Astrocyte (in vitro differentiated cells and primary cell): Measurements from ENCODE around the gene RCOR1. TPM values are rescaled to one million over a fixed set of nuclear protein-coding genes. Genes with fewer than 3 reads are reported as not detected.
A peak's percentile ranks its signal among the peaks of the same experiment; 100 is the strongest.

Experiments used
- DNase-seq: peaks from one replicate; pipeline ENCODE4 v3.0.0-alpha.2; 2010; ENCODE audit warnings: low read depth
- FAIRE-seq: peaks from 2 replicates; lab custom pipeline; 2011; peaks lifted over from hg19 to GRCh38; lab: Jason Lieb, UNC
- H2AFZ ChIP-seq: 2 replicates; pipeline ENCODE4 v1.6.0; 2012; ENCODE audit warnings: low read depth, low read length, inconsistent platforms
- H3K27ac ChIP-seq: 2 replicates; pipeline ENCODE4 v1.5.1; 2011; ENCODE audit warnings: low read depth, low read length, inconsistent platforms
- H3K27me3 ChIP-seq: 2 replicates; pipeline ENCODE4 v1.6.0; 2011; ENCODE audit warnings: low read length, inconsistent platforms; ENCODE audit not compliant: insufficient read depth
- H3K36me3 ChIP-seq: 2 replicates; pipeline ENCODE4 v1.5.1; 2011; ENCODE audit warnings: low read length, inconsistent platforms; ENCODE audit not compliant: insufficient read depth
- H3K4me1 ChIP-seq: 2 replicates; pipeline ENCODE4 v1.5.1; 2011; ENCODE audit warnings: low read length, inconsistent platforms; ENCODE audit not compliant: insufficient read depth
- H3K4me2 ChIP-seq: 2 replicates; pipeline ENCODE4 v1.6.0; 2012; ENCODE audit warnings: low read length, inconsistent platforms
- H3K4me3 ChIP-seq: 2 replicates; pipeline ENCODE4 v1.5.1; 2011; ENCODE audit warnings: low read depth, mild to moderate bottlenecking, low read length, inconsistent platforms; ENCODE audit not compliant: insufficient read depth
- H3K79me2 ChIP-seq: 2 replicates; pipeline ENCODE4 v1.6.0; 2012; ENCODE audit warnings: mild to moderate bottlenecking, low read length, inconsistent platforms; ENCODE audit not compliant: insufficient read depth
- H3K9ac ChIP-seq: 2 replicates; pipeline ENCODE4 v1.6.0; 2012; ENCODE audit warnings: mild to moderate bottlenecking, low read length, inconsistent platforms
- H3K9me3 ChIP-seq: 2 replicates; pipeline ENCODE4 v1.5.1; 2012; ENCODE audit warnings: low read depth, mild to moderate bottlenecking, low read length, inconsistent platforms; ENCODE audit not compliant: insufficient read depth
- H4K20me1 ChIP-seq: 2 replicates; pipeline ENCODE4 v1.6.0; 2012; ENCODE audit warnings: low read length, inconsistent platforms; ENCODE audit not compliant: insufficient read depth
- H3K27ac Mint-ChIP-seq: one replicate; pipeline ENCODE4 v1.8.0; 2021; ENCODE audit warnings: mild to moderate bottlenecking, mixed read lengths; ENCODE audit not compliant: unreplicated experiment
- H3K27me3 Mint-ChIP-seq: one replicate; pipeline ENCODE4 v1.8.0; 2021; ENCODE audit warnings: low read depth, mixed read lengths; ENCODE audit not compliant: unreplicated experiment
- H3K36me3 Mint-ChIP-seq: one replicate; pipeline ENCODE4 v1.8.0; 2021; ENCODE audit warnings: low read depth, mixed read lengths; ENCODE audit not compliant: unreplicated experiment
- H3K4me1 Mint-ChIP-seq: one replicate; pipeline ENCODE4 v1.8.0; 2021; ENCODE audit warnings: low read depth, mixed read lengths; ENCODE audit not compliant: unreplicated experiment
- H3K4me3 Mint-ChIP-seq: one replicate; pipeline ENCODE4 v1.8.0; 2021; ENCODE audit warnings: mild to moderate bottlenecking, moderate library complexity, mixed read lengths; ENCODE audit not compliant: unreplicated experiment
- H3K9me3 Mint-ChIP-seq: one replicate; pipeline ENCODE4 v1.8.0; 2021; ENCODE audit warnings: mild to moderate bottlenecking, mixed read lengths; ENCODE audit not compliant: unreplicated experiment
- EZH2 ChIP-seq: IDR thresholded peaks from 2 replicates; pipeline ENCODE4 v1.6.1; 2012; ENCODE audit warnings: mild to moderate bottlenecking, low read length, inconsistent platforms; ENCODE audit not compliant: insufficient read depth
- total RNA-seq: library from RNA; stranded (reverse); gene quantifications from 2 replicates; pipeline ENCODE4 v1.2.1, GENCODE V29; 2021
- TF ChIP-seq, protein P1 (sequence below): IDR thresholded peaks from 2 replicates; pipeline ENCODE4 v1.5.1; 2011; ENCODE audit warnings: low read depth, mild to moderate bottlenecking, inconsistent platforms, low read length, moderate library complexity; ENCODE audit not compliant: insufficient read depth

RCOR1 gene
- total RNA-seq, 1 donor from 2014 or later: 31.0 TPM

DNA sequence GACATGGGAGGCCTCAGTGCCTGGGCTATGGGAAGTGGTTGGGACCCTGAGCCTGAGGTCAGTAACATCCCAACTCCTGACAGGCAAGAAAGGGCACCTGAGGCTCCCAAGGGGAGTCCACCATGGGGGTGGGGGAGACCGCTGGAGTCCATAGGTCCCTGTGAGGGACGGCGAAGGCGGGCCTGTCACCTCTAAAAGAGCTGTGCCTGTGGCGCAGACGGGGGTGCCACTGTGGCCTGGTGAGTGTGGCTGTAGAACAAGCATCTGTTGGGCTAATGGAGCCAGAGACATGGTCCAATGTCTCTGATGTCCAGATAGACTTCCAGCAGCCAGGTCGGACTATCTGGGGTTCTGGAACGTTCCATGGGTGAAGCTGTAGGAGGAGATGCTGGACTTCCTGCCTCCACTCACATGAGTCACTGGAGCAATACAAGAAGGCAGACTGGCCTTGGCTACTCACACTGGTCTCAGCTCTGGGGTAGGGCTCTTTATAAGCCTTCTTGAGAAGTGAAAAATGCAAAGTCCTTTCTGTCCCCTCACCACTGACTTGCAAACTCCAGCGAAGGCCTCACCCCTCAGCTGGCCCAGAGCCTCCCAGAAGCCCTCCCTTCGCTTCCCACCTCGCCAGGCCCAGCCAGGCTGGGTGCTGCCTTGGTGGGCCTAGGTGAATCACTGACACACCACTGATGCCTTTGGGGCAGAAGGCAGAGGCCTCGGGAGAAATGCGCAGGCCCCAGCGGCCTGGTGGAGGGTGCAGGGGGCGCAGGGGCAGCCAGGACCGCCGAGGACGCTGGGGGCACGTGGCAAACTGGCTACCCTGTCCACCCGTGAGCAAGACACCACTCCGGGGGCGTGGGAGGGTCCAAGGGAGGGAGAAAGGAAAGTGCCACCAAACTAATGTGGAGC lies 183.7 kb downstream of the RCOR1 start:
- Histone ChIP-seq H3K4me1 (peaks cover 32% of the 10 kb centered on the region), H2AFZ (peak overlapping the region; percentile 78), H3K79me2 (peaks cover 31% of the 10 kb centered on the region), H3K27ac (peak overlapping the region; percentile 60), H3K9ac (peak overlapping the region; percentile 36), H3K9me3 (no peaks in the 10 kb centered on the region), H3K4me2 (peak overlapping the region; percentile 68), H3K36me3 (no peaks in the 10 kb centered on the region), H4K20me1 (peaks cover 30% of the 10 kb centered on the region), H3K4me3 (no peak overlapping the region), H3K27me3 (no peaks in the 10 kb centered on the region)
- no peaks in the 10 kb centered on the region for H3K36me3 Mint-ChIP-seq
- peak overlapping the region; percentile 90 for H3K27ac Mint-ChIP-seq
- TF ChIP-seq EZH2: no peak
- TF ChIP-seq, protein P1, sequence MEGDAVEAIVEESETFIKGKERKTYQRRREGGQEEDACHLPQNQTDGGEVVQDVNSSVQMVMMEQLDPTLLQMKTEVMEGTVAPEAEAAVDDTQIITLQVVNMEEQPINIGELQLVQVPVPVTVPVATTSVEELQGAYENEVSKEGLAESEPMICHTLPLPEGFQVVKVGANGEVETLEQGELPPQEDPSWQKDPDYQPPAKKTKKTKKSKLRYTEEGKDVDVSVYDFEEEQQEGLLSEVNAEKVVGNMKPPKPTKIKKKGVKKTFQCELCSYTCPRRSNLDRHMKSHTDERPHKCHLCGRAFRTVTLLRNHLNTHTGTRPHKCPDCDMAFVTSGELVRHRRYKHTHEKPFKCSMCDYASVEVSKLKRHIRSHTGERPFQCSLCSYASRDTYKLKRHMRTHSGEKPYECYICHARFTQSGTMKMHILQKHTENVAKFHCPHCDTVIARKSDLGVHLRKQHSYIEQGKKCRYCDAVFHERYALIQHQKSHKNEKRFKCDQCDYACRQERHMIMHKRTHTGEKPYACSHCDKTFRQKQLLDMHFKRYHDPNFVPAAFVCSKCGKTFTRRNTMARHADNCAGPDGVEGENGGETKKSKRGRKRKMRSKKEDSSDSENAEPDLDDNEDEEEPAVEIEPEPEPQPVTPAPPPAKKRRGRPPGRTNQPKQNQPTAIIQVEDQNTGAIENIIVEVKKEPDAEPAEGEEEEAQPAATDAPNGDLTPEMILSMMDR: no peak
- no peak for FAIRE-seq
- peak; percentile 77 for DNase-seq
- peak overlapping the region; percentile 76 for H3K4me3 Mint-ChIP-seq
- peaks cover 22% of the 10 kb centered on the region for H3K4me1 Mint-ChIP-seq
- no peaks in the 10 kb centered on the region for H3K27me3 Mint-ChIP-seq
- H3K9me3 Mint-ChIP-seq: no peaks in the 10 kb centered on the region

DNA sequence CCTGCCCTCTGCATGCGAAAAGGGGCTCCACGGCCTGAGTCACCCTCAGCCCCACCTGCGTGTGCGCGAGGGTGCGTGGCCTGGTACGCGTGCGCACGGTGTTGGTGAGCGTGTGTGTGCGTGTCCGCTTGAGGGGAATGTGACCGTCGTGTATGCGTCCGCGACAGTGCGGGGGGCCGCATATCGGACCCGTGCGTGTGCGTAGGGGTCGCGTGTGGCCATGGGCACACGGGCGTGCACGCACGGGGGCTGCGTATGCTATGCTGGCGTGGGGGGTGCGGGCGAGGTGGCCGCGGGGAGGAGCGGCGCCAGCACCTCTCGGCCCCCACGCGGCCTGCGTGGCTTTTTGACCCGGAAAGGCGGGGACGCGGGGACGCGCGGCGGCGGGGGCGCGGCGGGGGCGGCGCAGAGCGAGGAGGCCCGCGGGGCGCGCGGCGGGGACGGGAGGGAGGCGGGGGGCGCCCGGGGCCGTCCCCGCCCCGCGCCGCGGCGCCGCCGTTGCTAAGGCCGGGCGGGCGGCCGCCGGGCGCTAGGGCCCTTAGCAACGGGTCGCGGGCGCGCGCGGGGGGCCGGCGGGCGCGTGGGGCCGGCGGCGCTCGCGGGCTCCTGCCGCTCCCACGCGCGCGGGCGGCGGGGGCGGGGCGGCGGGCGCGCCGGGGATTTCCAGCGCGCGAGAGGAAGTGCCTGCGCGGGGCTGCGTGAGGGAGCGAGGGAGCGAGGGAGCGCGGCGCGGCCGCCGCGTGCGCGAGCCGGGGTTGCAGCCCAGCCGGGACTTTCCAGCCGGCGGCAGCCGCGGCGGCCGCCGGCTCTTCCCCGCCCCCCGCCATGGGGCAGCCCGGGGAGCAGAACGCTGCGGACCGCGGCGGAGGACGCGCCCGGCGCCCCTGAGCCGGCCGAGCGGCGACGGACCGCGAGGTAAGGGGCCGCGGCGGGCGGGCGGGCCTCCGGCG lies 184.6 kb downstream of the RCOR1 start, which contains the start of gene TRAF3:
Gene TRAF3, plus strand, starts transcription at position 689 of the 950 bp plus-strand sequence. CDS start 92,753 bp downstream, outside the sequence.
- Mint-ChIP-seq H3K27me3 (no peaks in the 10 kb centered on the region), H3K9me3 (no peaks in the 10 kb centered on the region), H3K4me3 (peak within 1 kb of the TSS; percentile 83), H3K36me3 (no peaks in the 10 kb centered on the region), H3K27ac (peak within 1 kb of the TSS; percentile 90), H3K4me1 (peaks cover 22% of the 10 kb centered on the region)
- DNase-seq (peak; percentile 47), FAIRE-seq (no peak)
- TF ChIP-seq, protein P1: no peak
- TF ChIP-seq EZH2: no peak
- Histone ChIP-seq H3K9ac (peak within 1 kb of the TSS; percentile 86), H3K79me2 (peaks cover 40% of the 10 kb centered on the region), H3K4me3 (peak within 1 kb of the TSS; percentile 81), H3K27ac (peak within 1 kb of the TSS; percentile 60), H3K4me1 (peaks cover 32% of the 10 kb centered on the region), H3K9me3 (no peaks in the 10 kb centered on the region), H3K27me3 (no peaks in the 10 kb centered on the region), H4K20me1 (peaks cover 35% of the 10 kb centered on the region), H3K4me2 (peak within 1 kb of the TSS; percentile 94), H2AFZ (peak within 1 kb of the TSS; percentile 78), H3K36me3 (no peaks in the 10 kb centered on the region)
